OCI-LY7 (cell line): Measurements from ENCODE around the gene ANO6. TPM values are rescaled to one million over a fixed set of nuclear protein-coding genes. Genes with fewer than 3 reads are reported as not detected.

Experiments
- BruUV-seq: library from RNA; stranded (reverse); fragments of 400-500 nt; replicated peaks from 2 replicates; lab custom pipeline; 2021; lab: Mats Ljungman, UMichigan
- CTCF ChIA-PET: fragments of 300-600 bp; sonication (Branson Sonifier 250); formaldehyde crosslinking; loops from one replicate; lab custom pipeline; 2022; ENCODE audit warnings: antibody characterized with exemption; ENCODE audit not compliant: unreplicated experiment; lab: Charles Lee
- POLR2A ChIA-PET: fragments of 300-600 bp; sonication (Branson Sonifier 250); formaldehyde crosslinking; loops from one replicate; lab custom pipeline; 2022; ENCODE audit warnings: antibody characterized with exemption; lab: Charles Lee
- DNase-seq: peaks from one replicate; pipeline ENCODE4 v3.0.0-alpha.2; 2015; ENCODE audit warnings: low spot score
- H2AFZ ChIP-seq: fragments of 200-600 bp; sonication (generic), shearing (Covaris generic); 2 replicates; pipeline ENCODE4 v1.6.1; 2014; ENCODE audit warnings: mild to moderate bottlenecking, antibody characterized with exemption, low read length, moderate library complexity
- H3K27ac ChIP-seq: fragments of 200-600 bp; sonication (generic); 2 replicates; pipeline ENCODE4 v1.5.1; 2014; ENCODE audit warnings: mixed run types, low read depth, mild to moderate bottlenecking, moderate library complexity, low read length, inconsistent platforms; ENCODE audit not compliant: poor library complexity, severe bottlenecking
- H3K36me3 ChIP-seq: fragments of 200-600 bp; sonication (generic); 2 replicates; pipeline ENCODE4 v1.6.1; 2014; ENCODE audit warnings: mild to moderate bottlenecking, antibody characterized with exemption, low read length, moderate library complexity, mixed read lengths; ENCODE audit not compliant: insufficient read depth
- H3K4me1 ChIP-seq: fragments of 200-600 bp; sonication (generic); 2 replicates; pipeline ENCODE4 v1.5.1; 2014; ENCODE audit warnings: mild to moderate bottlenecking, low read length; ENCODE audit not compliant: insufficient read depth, poor library complexity, severe bottlenecking
- H3K4me2 ChIP-seq: fragments of 200-600 bp; sonication (generic); 2 replicates; pipeline ENCODE4 v1.6.1; 2014; ENCODE audit warnings: mild to moderate bottlenecking, low read length
- H3K4me3 ChIP-seq: fragments of 200-600 bp; sonication (generic); 2 replicates; pipeline ENCODE4 v1.5.1; 2014; ENCODE audit warnings: mild to moderate bottlenecking, low read depth, low read length; ENCODE audit not compliant: poor library complexity, severe bottlenecking
- H3K79me2 ChIP-seq: fragments of 200-600 bp; sonication (generic); 2 replicates; pipeline ENCODE4 v1.6.1; 2016; ENCODE audit warnings: low read depth, mild to moderate bottlenecking, low read length, moderate library complexity, mixed read lengths; ENCODE audit not compliant: insufficient read depth
- H3K9me2 ChIP-seq: fragments of 200-600 bp; sonication (generic); 2 replicates; pipeline ENCODE4 v1.6.1; 2016; ENCODE audit warnings: mild to moderate bottlenecking, low read length, mixed read lengths; ENCODE audit not compliant: insufficient read depth
- H3K9me3 ChIP-seq: fragments of 200-600 bp; sonication (generic); 2 replicates; pipeline ENCODE4 v1.6.1; 2014; ENCODE audit warnings: mild to moderate bottlenecking, mixed run types, low read length, mixed read lengths
- H4K20me1 ChIP-seq: fragments of 200-600 bp; sonication (generic); 2 replicates; pipeline ENCODE4 v1.6.1; 2014; ENCODE audit warnings: mild to moderate bottlenecking, antibody characterized with exemption, low read length, moderate library complexity, mixed read lengths; ENCODE audit not compliant: insufficient read depth
- EZH2phosphoT487 ChIP-seq: fragments of 200-600 bp; sonication (generic); IDR thresholded peaks from 2 replicates; pipeline ENCODE4 v1.6.1; 2018; ENCODE audit warnings: low read depth, borderline replicate concordance, mild to moderate bottlenecking, mixed run types, antibody characterized with exemption, low read length, moderate library complexity, mixed read lengths
- intact Hi-C: fragments of 100-400 bp; cut with micrococcal nuclease; formaldehyde crosslinking; loops from one replicate; pipeline ENCODE4 v1.10.0; 2022; ENCODE audit not compliant: unreplicated experiment
- total RNA-seq, 2 experiments: library from RNA; depleted of rRNA in 1 of 2; stranded (reverse); fragments of >200 nt in 1 of 2; shearing (Covaris generic) in 1 of 2; gene quantifications; 2 replicates each; pipeline ENCODE4 v1.2.3, GENCODE V29; 2014 to 2022
- TF ChIP-seq, protein P1 (sequence below): fragments of 200-600 bp; sonication (generic); conservative IDR thresholded peaks from 2 replicates; pipeline ENCODE4 v1.5.1; 2014; ENCODE audit warnings: mild to moderate bottlenecking, antibody characterized with exemption, low read length, moderate library complexity, mixed read lengths

ANO6 gene
- total RNA-seq, 2 experiments from 2014 or later, result 15.0 to 17.7 TPM

- H4K20me1 ChIP-seq, result no peaks in the 10 kb centered on the region
- no peak overlapping the region for H3K4me2 ChIP-seq
- H2AFZ ChIP-seq, result no peak overlapping the region
- no peaks in the 10 kb centered on the region for H3K4me1 ChIP-seq
- no peak overlapping the region for H3K27ac ChIP-seq
- H3K9me3 ChIP-seq, result no peaks in the 10 kb centered on the region
- no peaks in the 10 kb centered on the region for H3K9me2 ChIP-seq
- ChIA-PET CTCF (no interaction called here), POLR2A (interaction anchor here (1.0 kb wide), 1 partner anchor 12 kb away, joined by 3 read pairs; no protein-coding TSS in a partner anchor)
- H3K79me2 ChIP-seq, result no peaks in the 10 kb centered on the region
- DNase-seq, result no peak
- H3K36me3 ChIP-seq, result peaks cover 2% of the 10 kb centered on the region
- H3K4me3 ChIP-seq, result no peak overlapping the region
- TF ChIP-seq, protein P1, sequence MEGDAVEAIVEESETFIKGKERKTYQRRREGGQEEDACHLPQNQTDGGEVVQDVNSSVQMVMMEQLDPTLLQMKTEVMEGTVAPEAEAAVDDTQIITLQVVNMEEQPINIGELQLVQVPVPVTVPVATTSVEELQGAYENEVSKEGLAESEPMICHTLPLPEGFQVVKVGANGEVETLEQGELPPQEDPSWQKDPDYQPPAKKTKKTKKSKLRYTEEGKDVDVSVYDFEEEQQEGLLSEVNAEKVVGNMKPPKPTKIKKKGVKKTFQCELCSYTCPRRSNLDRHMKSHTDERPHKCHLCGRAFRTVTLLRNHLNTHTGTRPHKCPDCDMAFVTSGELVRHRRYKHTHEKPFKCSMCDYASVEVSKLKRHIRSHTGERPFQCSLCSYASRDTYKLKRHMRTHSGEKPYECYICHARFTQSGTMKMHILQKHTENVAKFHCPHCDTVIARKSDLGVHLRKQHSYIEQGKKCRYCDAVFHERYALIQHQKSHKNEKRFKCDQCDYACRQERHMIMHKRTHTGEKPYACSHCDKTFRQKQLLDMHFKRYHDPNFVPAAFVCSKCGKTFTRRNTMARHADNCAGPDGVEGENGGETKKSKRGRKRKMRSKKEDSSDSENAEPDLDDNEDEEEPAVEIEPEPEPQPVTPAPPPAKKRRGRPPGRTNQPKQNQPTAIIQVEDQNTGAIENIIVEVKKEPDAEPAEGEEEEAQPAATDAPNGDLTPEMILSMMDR, result no peak
- TF ChIP-seq EZH2phosphoT487, result no peak
- BruUV-seq, result no TSS peak
- intact Hi-C loops, result no loop called here
Observed at GRCh38 chr12:45348986-45349385, 133.1 kb downstream of the ANO6 start.

DNA sequence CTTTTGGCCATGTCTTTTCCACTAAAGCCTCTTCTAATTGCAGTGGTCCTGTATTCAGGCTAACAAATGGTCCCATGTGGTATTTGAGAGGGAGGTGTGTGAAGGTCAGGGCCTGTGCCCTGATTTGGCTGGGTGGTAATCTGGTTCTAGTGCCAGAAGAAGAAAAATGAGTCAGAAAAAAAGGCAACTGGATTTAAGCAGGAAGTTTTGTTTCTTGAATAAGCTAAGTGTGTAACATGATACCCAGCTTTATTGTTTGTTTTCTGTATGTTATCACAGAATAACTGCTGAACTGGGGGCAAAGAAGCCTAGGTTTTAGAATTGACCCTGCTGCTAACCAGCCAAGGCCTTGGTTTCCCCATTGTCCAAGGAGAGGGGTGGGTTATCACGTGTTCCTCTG is 134.0 kb downstream of the ANO6 start:
- no peak overlapping the region for H3K4me3 ChIP-seq
- CTCF ChIA-PET, result no interaction called here
- no peak overlapping the region for H2AFZ ChIP-seq
- no peaks in the 10 kb centered on the region for H4K20me1 ChIP-seq
- no peaks in the 10 kb centered on the region for H3K9me2 ChIP-seq
- intact Hi-C loops, result no loop called here
- H3K4me1 ChIP-seq, result peaks cover 2% of the 10 kb centered on the region
- DNase-seq, result no peak
- no TSS peak for BruUV-seq
- no peaks in the 10 kb centered on the region for H3K9me3 ChIP-seq
- H3K27ac ChIP-seq, result no peak overlapping the region
- H3K4me2 ChIP-seq, result no peak overlapping the region
- no peaks in the 10 kb centered on the region for H3K79me2 ChIP-seq
- POLR2A ChIA-PET, result no interaction called here
- peaks cover 2% of the 10 kb centered on the region for H3K36me3 ChIP-seq
- TF ChIP-seq, protein P1, result no peak
- TF ChIP-seq EZH2phosphoT487, result no peak

GRCh38 chr12:45350861-45351260 is 135.0 kb downstream of the ANO6 start:
- no TSS peak for BruUV-seq

More at GRCh38 chr12:45350861-45351260, 135.0 kb downstream of the ANO6 start:
- DNase-seq, result no peak
- POLR2A ChIA-PET, result no interaction called here
- Histone ChIP-seq H3K4me2 (no peak overlapping the region), H3K9me3 (no peaks in the 10 kb centered on the region), H3K27ac (no peak overlapping the region), H3K4me1 (peaks cover 2% of the 10 kb centered on the region), H3K4me3 (no peak overlapping the region), H3K36me3 (peaks cover 2% of the 10 kb centered on the region), H4K20me1 (no peaks in the 10 kb centered on the region), H3K79me2 (no peaks in the 10 kb centered on the region), H2AFZ (no peak overlapping the region), H3K9me2 (no peaks in the 10 kb centered on the region)
- TF ChIP-seq, protein P1, result no peak
- no peak for TF ChIP-seq EZH2phosphoT487
- intact Hi-C loops, result no loop called here
- CTCF ChIA-PET, result no interaction called here
